H1 (cell line): ENCODE measurements around the gene C1orf210. TPM values are rescaled to one million over a fixed set of nuclear protein-coding genes. Genes with fewer than 3 reads are reported as not detected.

ENCODE experiments used
- CTCF ChIA-PET: fragments of 300-600 bp; sonication (Branson Sonifier 250); formaldehyde crosslinking; loops from one replicate; lab custom pipeline; 2021; ENCODE audit not compliant: partially characterized antibody; lab: Charles Lee
- POLR2A ChIA-PET: fragments of 300-600 bp; sonication (Branson Sonifier 250); formaldehyde crosslinking; loops from one replicate; lab custom pipeline; 2021; ENCODE audit warnings: inconsistent platforms; ENCODE audit not compliant: partially characterized antibody; lab: Charles Lee
- DNase-seq, 2 experiments: peaks; one replicate each; pipeline versions ENCODE4 v3.0.0 to v3.0.0-alpha.2; 2010 to 2022; ENCODE audit warnings: low spot score in 2 of 2, low read depth in 1 of 2, mixed read lengths in 1 of 2
- FAIRE-seq: peaks from 2 replicates; lab custom pipeline; 2011; peaks lifted over from hg19 to GRCh38; lab: Jason Lieb, UNC
- H2AFZ ChIP-seq: 2 replicates; pipeline ENCODE4 v1.8.1; 2012; ENCODE audit warnings: low read length, inconsistent platforms
- H2AK5ac ChIP-seq: 2 replicates; pipeline ENCODE4 v1.6.1; 2013; ENCODE audit warnings: low read depth, low read length
- H2BK120ac ChIP-seq: replicated peaks from 2 replicates; pipeline ENCODE3; 2013; ENCODE audit warnings: low read depth, low read length, inconsistent platforms
- H2BK12ac ChIP-seq: 2 replicates; pipeline ENCODE4 v1.6.1; 2013; ENCODE audit warnings: low read depth, low read length
- H2BK15ac ChIP-seq: 2 replicates; pipeline ENCODE4 v1.6.1; 2013; ENCODE audit warnings: low read length
- H2BK20ac ChIP-seq: 2 replicates; pipeline ENCODE4 v1.6.1; 2013; ENCODE audit warnings: low read length
- H2BK5ac ChIP-seq: 2 replicates; pipeline ENCODE4 v1.6.1; 2013; ENCODE audit warnings: low read depth, low read length
- H3K14ac ChIP-seq: 2 replicates; pipeline ENCODE4 v1.6.1; 2013; ENCODE audit warnings: inconsistent platforms; ENCODE audit not compliant: insufficient read length
- H3K18ac ChIP-seq: 2 replicates; pipeline ENCODE4 v1.6.1; 2013; ENCODE audit warnings: low read length; ENCODE audit errors: extremely low read depth
- H3K23ac ChIP-seq: 2 replicates; pipeline ENCODE4 v1.6.1; 2013; ENCODE audit warnings: inconsistent platforms; ENCODE audit not compliant: insufficient read length
- H3K23me2 ChIP-seq: 2 replicates; pipeline ENCODE4 v1.6.1; 2013; ENCODE audit warnings: low read depth, low read length
- H3K27ac ChIP-seq: 2 replicates; pipeline ENCODE4 v1.6.1; 2011; ENCODE audit warnings: low read depth, low read length, inconsistent platforms
- H3K27me3 ChIP-seq, 4 experiments: replicated peaks in 1 of 4; 1 replicate in 1 of 4; 2 replicates in 3 of 4; pipeline versions ENCODE4 v1.6.1 to v1.8.1; 2011 to 2013; ENCODE audit warnings: low read length in 3 of 4, mild to moderate bottlenecking in 3 of 4, inconsistent platforms in 2 of 4, mixed read lengths in 2 of 4, moderate library complexity in 1 of 4; ENCODE audit not compliant: control insufficient read depth in 3 of 4, insufficient read depth in 3 of 4; ENCODE audit errors: extremely low read depth in 1 of 4
- H3K36me3 ChIP-seq, 4 experiments: 2 replicates each; pipeline versions ENCODE4 v1.6.1 to v1.8.1; 2011 to 2013; ENCODE audit warnings: mild to moderate bottlenecking in 4 of 4, low read length in 3 of 4, moderate library complexity in 2 of 4, control low read depth in 1 of 4, inconsistent platforms in 1 of 4; ENCODE audit not compliant: insufficient read depth in 4 of 4, control insufficient read depth in 2 of 4
- H3K4ac ChIP-seq: replicated peaks from 2 replicates; pipeline ENCODE3; 2013; ENCODE audit warnings: low read length, low read depth, mixed read lengths, inconsistent platforms; ENCODE audit not compliant: insufficient read length
- H3K4me1 ChIP-seq, 4 experiments: replicated peaks in 1 of 4; 1 replicate in 1 of 4; 2 replicates in 3 of 4; pipeline versions ENCODE4 v1.6.1 to v1.8.1; 2011 to 2013; ENCODE audit warnings: low read length in 3 of 4, inconsistent platforms in 2 of 4, mixed read lengths in 1 of 4; ENCODE audit not compliant: insufficient read depth in 4 of 4, control insufficient read depth in 3 of 4
- H3K4me2 ChIP-seq, 2 experiments: 2 replicates each; pipeline versions ENCODE4 v1.6.1 to v1.8.1; 2011 to 2013; ENCODE audit warnings: low read depth in 2 of 2, low read length in 2 of 2, control low read depth in 1 of 2, inconsistent platforms in 1 of 2, mild to moderate bottlenecking in 1 of 2; ENCODE audit not compliant: insufficient read depth in 1 of 2
- H3K4me3 ChIP-seq, 4 experiments: fragments of 200-600, 300-600 bp in 1 of 4; sonication (generic), shearing (Covaris generic), sonication (Bioruptor Twin) in 1 of 4; 2 replicates each; pipeline versions ENCODE4 v1.5.1 to v1.8.1; 2011 to 2016; ENCODE audit warnings: low read length in 4 of 4, low read depth in 3 of 4, control low read depth in 2 of 4, inconsistent platforms in 2 of 4, mild to moderate bottlenecking in 2 of 4, mixed read lengths in 1 of 4, moderate library complexity in 1 of 4; ENCODE audit not compliant: insufficient read depth in 2 of 4; ENCODE audit errors: extremely low read depth in 1 of 4
- H3K56ac ChIP-seq: replicated peaks from 2 replicates; pipeline ENCODE3; 2013; ENCODE audit warnings: low read depth, mild to moderate bottlenecking, mixed read lengths, low read length, inconsistent platforms; ENCODE audit not compliant: insufficient read length
- H3K79me1 ChIP-seq: 2 replicates; pipeline ENCODE4 v1.6.1; 2013; ENCODE audit warnings: low read depth, low read length, control low read depth
- H3K79me2 ChIP-seq, 2 experiments: 2 replicates each; pipeline versions ENCODE4 v1.6.1 to v1.8.1; 2012 to 2013; ENCODE audit warnings: low read length in 2 of 2, mild to moderate bottlenecking in 2 of 2, inconsistent platforms in 1 of 2; ENCODE audit not compliant: insufficient read depth in 2 of 2, control insufficient read depth in 1 of 2
- H3K9ac ChIP-seq, 4 experiments: replicated peaks in 1 of 4; 1 replicate in 1 of 4; 2 replicates in 3 of 4; pipeline versions ENCODE4 v1.6.1 to v1.8.1; 2011 to 2013; ENCODE audit warnings: low read depth in 3 of 4, low read length in 3 of 4, control low read depth in 2 of 4, mild to moderate bottlenecking in 2 of 4, moderate library complexity in 2 of 4, inconsistent platforms in 1 of 4; ENCODE audit errors: extremely low read depth in 1 of 4
- H3K9me3 ChIP-seq, 2 experiments: 2 replicates each; pipeline versions ENCODE4 v1.6.1 to v1.8.1; 2012 to 2013; ENCODE audit warnings: mild to moderate bottlenecking in 2 of 2, moderate library complexity in 2 of 2, control low read depth in 1 of 2, inconsistent platforms in 1 of 2, low read depth in 1 of 2, low read length in 1 of 2, mixed read lengths in 1 of 2; ENCODE audit not compliant: insufficient read depth in 2 of 2
- H4K20me1 ChIP-seq, 2 experiments: replicated peaks in 1 of 2; 2 replicates each; pipeline versions ENCODE3 to v1.8.1; 2011 to 2013; ENCODE audit warnings: inconsistent platforms in 2 of 2, low read length in 2 of 2, mild to moderate bottlenecking in 1 of 2; ENCODE audit not compliant: insufficient read depth in 2 of 2, control insufficient read depth in 1 of 2
- H4K5ac ChIP-seq: 2 replicates; pipeline ENCODE4 v1.6.1; 2013; ENCODE audit warnings: low read length, low read depth, mixed read lengths, inconsistent platforms; ENCODE audit not compliant: insufficient read length
- H4K8ac ChIP-seq: 2 replicates; pipeline ENCODE4 v1.8.0; 2013; ENCODE audit warnings: mild to moderate bottlenecking, moderate library complexity, low read length, inconsistent platforms; ENCODE audit not compliant: insufficient read depth; ENCODE audit errors: extremely low read depth
- H4K91ac ChIP-seq: replicated peaks from 2 replicates; pipeline ENCODE3; 2013; ENCODE audit warnings: low read length, mixed read lengths, inconsistent platforms; ENCODE audit not compliant: insufficient read length
- EZH2 ChIP-seq: fragments of 200-600 bp; sonication (generic); IDR thresholded peaks from 2 replicates; pipeline ENCODE4 v1.7.1; 2012; ENCODE audit warnings: low read depth, mild to moderate bottlenecking, moderate library complexity, low read length, inconsistent platforms; ENCODE audit not compliant: severe bottlenecking
- FOSL1 ChIP-seq: IDR thresholded peaks from 2 replicates; pipeline ENCODE4 v1.6.1; 2011; ENCODE audit warnings: mild to moderate bottlenecking, low read depth, low read length, moderate library complexity; ENCODE audit not compliant: insufficient read depth
- JUN ChIP-seq: IDR thresholded peaks from 2 replicates; pipeline ENCODE4 v1.6.1; 2011; ENCODE audit warnings: low read depth, mild to moderate bottlenecking, improper control_type of control experiment, low read length
- KDM1A ChIP-seq: fragments of 200-600, 300-600 bp; sonication (generic); IDR thresholded peaks from 2 replicates; pipeline ENCODE4 v1.7.1; 2016; ENCODE audit warnings: mild to moderate bottlenecking, low read length, borderline replicate concordance
- KDM5A ChIP-seq: fragments of 200-600 bp; IDR thresholded peaks from 2 replicates; pipeline ENCODE4 v1.7.1; 2012; ENCODE audit warnings: mild to moderate bottlenecking, low read length, inconsistent platforms, mixed read lengths
- POLR2AphosphoS5 ChIP-seq: IDR thresholded peaks from 2 replicates; pipeline ENCODE4 v1.6.1; 2011; ENCODE audit warnings: low read depth, low read length
- RBBP5 ChIP-seq: IDR thresholded peaks from 2 replicates; pipeline ENCODE4 v1.7.1; 2012; ENCODE audit warnings: low read depth, mild to moderate bottlenecking, inconsistent platforms, low read length, moderate library complexity, borderline replicate concordance
- RFX5 ChIP-seq: IDR thresholded peaks from 2 replicates; pipeline ENCODE4 v1.6.1; 2011; ENCODE audit warnings: low read depth, low read length, improper control_type of control experiment, borderline replicate concordance
- SUZ12 ChIP-seq: fragments of 200-600 bp; sonication (generic); IDR thresholded peaks from 2 replicates; pipeline ENCODE4 v1.6.1; 2012; ENCODE audit warnings: mild to moderate bottlenecking, inconsistent platforms, low read length, moderate library complexity, mixed read lengths
- TAF1 ChIP-seq: IDR thresholded peaks from 2 replicates; pipeline ENCODE4 v1.6.1; 2011; ENCODE audit warnings: mild to moderate bottlenecking, low read depth, low read length
- YY1 ChIP-seq: IDR thresholded peaks from 2 replicates; pipeline ENCODE4 v1.6.1; 2011; ENCODE audit warnings: low read depth, mild to moderate bottlenecking, low read length
- WGBS, 2 experiments: shearing (Covaris generic) in 1 of 2; methylation state at CpG; one replicate each; pipeline versions ENCODE4 v1.1.6 to v1.1.7; 2013 to 2015; ENCODE audit warnings: low lambda C conversion rate in 2 of 2, mixed read lengths in 2 of 2, inconsistent platforms in 1 of 2, low coverage in 1 of 2, missing lambda C conversion rate in 1 of 2; ENCODE audit not compliant: insufficient replicate concordance in 2 of 2, insufficient coverage in 1 of 2, insufficient read length in 1 of 2; ENCODE audit errors: extremely low coverage in 1 of 2, missing lambda C conversion rate in 1 of 2; 5-methylcytosine and 5-hydroxymethylcytosine counted together
- polyA plus RNA-seq, 7 experiments: library from polyadenylated mRNA; depleted of rRNA in 3 of 7; stranded (reverse) in 5 of 7; unstranded in 2 of 7; fragments of >200 nt in 5 of 7; fragments of 200-250 nt in 2 of 7; gene quantifications; 1 replicate in 5 of 7; 2 replicates in 1 of 7; 4 replicates in 1 of 7; pipeline versions ENCODE4 v1.2.1 to v1.2.3, GENCODE V29; 2011 to 2013; ENCODE audit warnings: missing spikeins in 2 of 7, mixed read lengths in 2 of 7
- total RNA-seq: library from RNA; stranded (reverse); fragmentation: NEBNext Ultra II Directional; extraction: Animal tissue kit (Norgen Biotek cat#: 25700); gene quantifications from 2 replicates; pipeline ENCODE4 v1.2.1, GENCODE V29; 2021

The C1orf210 gene
- total and polyA plus RNA-seq, 2 of the 8 experiments (the other 6 are each of a cell fraction or from before 2014, with no cell fraction given) = 12.0 to 27.9 TPM

DNA sequence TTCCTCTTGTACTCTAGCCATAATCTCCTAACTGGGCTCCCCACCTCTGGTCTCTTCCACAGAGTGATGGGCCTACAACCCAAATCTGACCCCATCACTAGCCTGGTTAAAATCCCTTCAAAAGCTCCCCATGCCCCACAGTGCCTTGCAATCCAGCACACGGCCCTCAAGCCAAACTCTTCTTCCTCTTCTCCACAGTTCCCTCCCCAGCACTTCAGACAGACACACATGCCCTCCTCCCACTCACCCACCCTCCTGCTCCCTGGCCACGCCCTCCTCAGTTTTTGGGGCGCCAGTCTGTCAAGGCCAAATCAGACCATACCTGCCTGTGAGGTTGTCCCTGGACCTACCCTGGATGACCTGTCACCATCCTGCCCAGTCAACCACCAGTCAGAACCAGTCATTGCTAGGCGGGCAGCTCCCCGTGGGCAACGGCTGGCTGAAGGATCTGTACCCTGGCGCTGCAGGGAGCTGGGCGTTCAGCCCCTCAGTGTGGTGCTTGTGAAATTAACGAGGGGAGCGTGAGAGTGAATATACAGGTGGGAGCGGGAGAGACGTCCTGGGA lies 753 bp downstream of the C1orf210 start:
- Histone ChIP-seq H3K4ac (peak overlapping the region; percentile 46), H3K36me3 (no peaks in the 10 kb centered on the region), H2AK5ac (peak overlapping the region; percentile 96), H3K14ac (no peak overlapping the region), H4K20me1 (no peaks in the 10 kb centered on the region), H3K9ac (peak overlapping the region in 1 of 4 experiments; percentile 76; a peak in 2 of 7 replicates), H4K5ac (no peak overlapping the region), H4K8ac (peak overlapping the region; percentile 68; the same call in 1 of the 2 replicates), H3K9me3 (no peaks in the 10 kb centered on the region), H2BK120ac (no peak overlapping the region), H3K23me2 (peaks cover 3% of the 10 kb centered on the region; the same call in 1 of the 2 replicates), H3K79me2 (no peaks in the 10 kb centered on the region), H2BK15ac (peak overlapping the region; percentile 99), H3K23ac (no peak overlapping the region), H2BK20ac (peak overlapping the region; percentile 21; the same call in 1 of the 2 replicates), H3K56ac (no peak overlapping the region), H3K18ac (peak overlapping the region; percentile 51), H3K4me1 (peaks cover 0 to 15% (median 12%) of the 10 kb centered on the region in 4 experiments; a peak in 6 of 7 replicates), H2BK5ac (peak overlapping the region; percentile 90), H3K27me3 (no peaks in the 10 kb centered on the region; a peak in 1 of 7 replicates), H4K91ac (peak overlapping the region; percentile 76), H2BK12ac (peak overlapping the region; percentile 97), H3K79me1 (no peaks in the 10 kb centered on the region; the same call in none of the 2 replicates), H3K4me3 (peak overlapping the region; percentile 41 to 64 (median 60)), H3K4me2 (peak overlapping the region; percentile 72 to 99), H3K27ac (peak overlapping the region; percentile 7; the same call in 1 of the 2 replicates), H2AFZ (no peak overlapping the region)
- FAIRE-seq (no peak), DNase-seq (no peak)
- TF ChIP-seq KDM1A (no peak), POLR2AphosphoS5 (no peak), EZH2 (no peak), JUN (no peak), TAF1 (no peak), RFX5 (no peak), KDM5A (no peak), FOSL1 (no peak), RBBP5 (no peak), SUZ12 (no peak), YY1 (no peak)
- ChIA-PET POLR2A (interaction anchor here (0.7 to 4.4 kb wide), 5 partner anchors 10 to 73 kb away, joined by 3 to 31 read pairs (median 12); partner anchors contain the start of genes CDC20 and TMEM125), CTCF (interaction anchor here (0.6 to 3.8 kb wide), 19 partner anchors 7 to 370 kb away, joined by 3 to 26 read pairs (median 6); partner anchors contain the start of gene TMEM125)
- WGBS, 2 experiments = 80% methylated on average over 12 of the region's 12 CpGs; no CpG with 5 or more reads in 1 of the 2 experiments
